GM19328 (cell line): ENCODE results near the gene DICER1.
"Not testable (repeated sequence)": the region's sequence is repeated elsewhere in the genome, so short reads cannot be mapped to it uniquely, and the experiment has no call there.

Experiments
- ATAC-seq: cut with Tn5 transposase; IDR thresholded peaks from one replicate; pipeline ENCODE4 v1.9.1; 2021; ENCODE audit warnings: mild to moderate bottlenecking, moderate library complexity; ENCODE audit not compliant: unreplicated experiment

The DICER1 gene

DNA sequence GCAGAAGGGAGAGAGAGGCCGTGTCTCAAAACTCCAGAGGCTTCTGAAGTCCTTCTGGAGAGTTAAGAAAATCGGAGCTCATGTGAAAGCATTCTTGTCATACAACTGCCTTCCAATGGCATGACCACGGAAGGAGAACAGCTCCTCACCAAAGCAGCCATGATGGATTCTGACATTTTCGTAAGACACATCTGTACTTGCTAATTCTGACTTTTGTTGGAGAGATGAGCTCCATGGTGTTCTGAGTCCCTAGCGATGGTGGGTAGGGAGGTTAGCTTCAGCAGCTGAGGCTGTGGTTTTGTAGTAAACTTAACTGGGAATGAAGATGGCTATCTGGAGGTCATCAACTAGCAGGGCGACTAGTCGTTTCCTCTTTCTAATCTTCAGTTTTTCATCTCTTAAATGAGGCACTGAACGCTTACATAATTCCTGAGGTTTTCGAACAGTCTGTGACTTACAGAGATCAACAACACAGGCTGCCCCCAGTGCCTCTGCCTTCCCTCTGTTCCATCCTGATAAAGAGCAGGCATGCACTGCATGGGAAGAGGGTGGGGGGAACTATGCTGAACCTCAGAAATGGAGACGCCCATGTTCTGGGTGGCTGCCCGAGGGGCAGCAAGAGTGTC is 28.6 kb upstream of the DICER1 start:
- ATAC-seq, result no peak

DNA sequence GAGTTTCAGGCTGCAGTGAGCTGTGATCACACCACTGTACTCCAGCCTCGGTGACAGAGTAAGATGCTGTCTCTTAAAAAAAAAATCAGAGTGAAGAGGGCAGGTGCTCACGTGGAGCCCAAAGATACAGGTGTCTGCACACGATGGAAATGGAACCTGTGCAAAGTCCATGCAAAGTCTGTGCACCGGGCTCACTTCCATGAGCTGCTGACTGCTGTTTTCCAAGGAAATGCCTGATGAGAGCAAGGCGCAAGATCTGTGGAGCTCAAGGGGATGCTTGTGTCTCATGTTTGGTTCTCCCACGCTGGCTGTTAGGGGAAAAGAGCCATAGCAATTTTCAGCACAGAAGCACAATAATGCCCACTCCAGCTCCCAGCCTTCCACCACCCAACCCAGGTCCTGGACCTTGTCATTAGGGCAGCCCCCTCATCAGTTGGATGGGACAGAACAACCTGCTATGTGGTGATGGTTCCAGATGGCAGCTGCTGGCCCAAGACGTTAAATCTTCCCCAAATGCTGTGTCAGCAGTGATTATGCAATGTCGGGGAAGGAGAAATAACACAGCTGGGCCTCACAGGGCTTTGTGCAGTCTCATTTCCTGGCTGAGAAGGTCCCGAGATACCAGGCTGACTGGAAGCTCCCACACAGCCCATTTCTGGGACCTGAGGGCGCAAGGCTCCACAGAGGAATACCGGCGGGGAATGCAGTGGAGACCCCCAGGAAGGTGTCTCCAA is 27.9 kb upstream of the DICER1 start:
- no peak for ATAC-seq

DNA sequence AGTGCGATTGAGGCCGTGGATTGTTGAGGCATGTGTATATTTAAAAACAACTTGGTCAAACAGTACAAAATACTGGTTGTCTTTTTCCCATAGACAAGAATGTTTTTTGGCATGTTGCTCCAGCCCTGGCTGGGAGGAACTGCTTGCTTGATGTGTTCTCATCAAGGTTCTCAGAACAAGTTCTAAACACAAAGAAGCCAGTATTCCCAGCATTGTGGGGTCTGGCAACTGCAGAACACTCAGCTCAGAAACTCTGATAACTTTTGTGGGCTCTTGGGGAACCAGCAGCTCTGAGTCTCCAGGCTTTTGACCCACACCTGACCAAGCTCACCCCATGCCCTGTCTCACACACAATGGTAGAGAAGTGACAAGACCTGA is 27.1 kb upstream of the DICER1 start:
- ATAC-seq, result no peak

DNA sequence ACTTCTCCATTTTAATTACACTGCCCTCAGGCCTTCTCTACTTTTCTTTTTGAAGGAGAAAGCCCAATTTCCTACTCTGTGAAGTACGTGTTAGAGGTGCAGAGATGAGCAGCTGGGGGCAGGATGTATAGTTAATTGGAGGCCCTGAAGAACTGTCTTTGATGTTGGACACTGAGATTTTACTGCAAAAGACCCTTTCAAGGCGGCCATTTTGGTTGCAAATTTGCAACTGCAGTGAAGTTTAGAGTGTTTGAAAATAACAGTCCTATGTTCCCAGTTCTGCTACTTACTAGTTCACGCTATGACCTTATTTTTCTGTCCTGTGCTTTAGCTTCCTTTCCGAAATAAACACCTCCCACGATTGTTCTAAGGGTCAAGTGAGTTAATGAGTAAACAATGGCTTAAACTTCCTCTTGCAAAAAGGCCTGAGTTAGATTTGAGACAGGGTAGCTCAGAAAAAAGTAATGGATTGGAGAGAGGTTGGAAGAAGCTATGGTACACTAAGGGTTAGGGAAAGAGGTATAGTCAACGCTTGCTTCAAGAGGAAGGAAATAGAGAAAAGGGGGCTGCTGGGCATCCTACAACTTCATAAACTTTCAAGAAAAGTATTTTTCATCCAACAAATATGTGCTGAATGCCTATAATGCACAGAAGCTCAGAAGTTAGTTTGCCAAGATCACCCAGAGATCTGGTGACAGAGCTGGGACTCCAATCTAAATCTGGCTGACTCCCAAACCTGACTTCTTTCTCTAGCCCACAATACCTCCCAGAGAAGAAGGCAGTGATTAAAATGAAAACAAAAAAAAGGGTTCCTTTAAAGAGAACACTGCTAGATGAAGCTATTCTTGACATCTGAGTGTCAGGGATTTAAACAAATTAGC is 26.4 kb upstream of the DICER1 start:
- no peak for ATAC-seq

DNA sequence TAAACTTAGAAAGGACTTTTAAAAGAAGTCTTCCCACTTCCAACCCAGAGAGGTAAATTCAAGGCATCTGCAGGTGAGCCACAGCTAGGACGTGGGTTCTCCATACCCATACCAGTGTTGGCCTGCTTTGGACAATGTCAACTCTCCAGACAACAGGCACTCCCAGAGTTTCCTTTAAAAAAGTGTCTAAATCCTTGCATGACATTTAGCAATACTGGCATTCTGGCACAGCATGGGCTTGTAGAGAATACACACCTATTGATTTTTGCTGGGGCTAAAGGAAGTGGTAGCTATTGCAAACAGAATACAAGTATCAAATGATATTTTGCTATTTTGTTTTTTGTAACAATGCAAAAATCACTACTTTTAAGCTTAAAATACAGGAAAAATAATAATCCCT is 25.8 kb upstream of the DICER1 start:
- ATAC-seq, result no peak

DNA sequence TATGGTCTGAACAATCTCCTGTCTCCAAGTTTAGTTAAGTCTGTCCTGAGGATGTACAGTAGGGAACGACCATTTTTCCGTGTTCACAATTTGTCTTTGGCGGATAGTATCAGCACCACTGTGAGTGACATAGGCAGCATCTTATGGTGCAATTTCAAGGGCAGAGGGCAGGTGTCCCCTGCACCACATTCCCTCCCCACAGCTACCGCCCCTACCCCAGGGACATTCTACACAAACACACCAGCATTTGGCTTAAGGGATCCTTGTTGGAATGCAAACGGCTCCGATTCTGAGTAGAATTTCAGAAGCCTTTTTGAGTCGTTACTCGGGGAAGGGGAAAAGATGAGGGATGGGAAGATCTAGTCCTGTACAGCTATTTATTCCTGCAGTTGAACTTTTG is 25.1 kb upstream of the DICER1 start:
- ATAC-seq, result no peak

DNA sequence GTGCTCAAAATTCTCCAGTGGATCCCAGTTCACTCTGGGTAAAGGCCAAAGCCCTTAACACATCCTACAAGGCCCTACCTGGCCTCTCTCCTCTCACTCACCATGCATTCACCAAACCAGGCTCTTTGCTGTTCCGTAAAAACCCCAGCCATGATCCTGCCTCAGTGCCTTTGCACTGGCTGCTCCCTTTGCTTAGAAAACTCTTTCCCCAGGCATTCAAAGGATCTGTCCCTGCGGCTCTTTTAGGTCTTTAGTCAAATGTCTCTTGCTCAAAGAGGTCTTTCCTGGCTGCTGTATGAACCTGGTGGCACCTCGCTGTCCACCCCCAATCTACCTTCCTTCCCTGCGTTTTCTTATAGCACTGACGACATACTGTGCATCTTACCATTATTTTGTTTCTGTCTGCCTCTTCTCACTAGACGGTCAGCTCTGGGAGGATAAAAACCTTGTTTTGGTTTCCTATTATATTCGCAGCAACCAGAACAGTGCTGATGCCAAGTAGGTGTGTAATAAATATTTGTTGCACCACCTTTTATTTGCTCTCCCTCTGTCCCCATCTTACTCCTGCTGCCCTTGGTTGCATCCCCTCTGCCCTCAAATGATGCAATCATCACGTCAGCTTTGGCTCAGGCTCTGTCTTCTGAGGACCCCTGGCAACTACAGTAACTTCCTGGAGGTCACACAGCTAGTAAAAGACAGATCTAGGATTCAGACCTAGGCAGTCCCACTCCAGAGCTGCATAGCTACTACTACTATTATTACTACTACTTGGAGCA is 23.8 kb upstream of the DICER1 start:
- no peak for ATAC-seq

DNA sequence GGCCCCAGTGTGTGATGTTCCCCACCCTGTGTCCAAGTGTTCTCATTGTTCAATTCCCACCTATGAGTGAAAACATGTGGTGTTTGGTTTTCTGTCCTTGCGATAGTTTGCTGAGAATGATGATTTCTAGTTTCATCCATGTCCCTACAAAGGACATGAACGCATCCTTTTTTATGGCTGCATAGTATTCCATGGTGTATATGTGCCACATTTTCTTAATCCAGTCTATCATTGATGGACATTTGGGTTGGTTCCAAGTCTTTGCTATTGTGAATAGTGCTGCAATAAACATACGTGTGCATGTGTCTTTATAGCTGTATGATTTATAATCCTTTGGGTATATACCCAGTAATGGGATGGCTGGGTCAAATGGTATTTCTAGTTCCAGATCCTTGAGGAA is 18.3 kb upstream of the DICER1 start:
- ATAC-seq, result not testable (repeated sequence)

DNA sequence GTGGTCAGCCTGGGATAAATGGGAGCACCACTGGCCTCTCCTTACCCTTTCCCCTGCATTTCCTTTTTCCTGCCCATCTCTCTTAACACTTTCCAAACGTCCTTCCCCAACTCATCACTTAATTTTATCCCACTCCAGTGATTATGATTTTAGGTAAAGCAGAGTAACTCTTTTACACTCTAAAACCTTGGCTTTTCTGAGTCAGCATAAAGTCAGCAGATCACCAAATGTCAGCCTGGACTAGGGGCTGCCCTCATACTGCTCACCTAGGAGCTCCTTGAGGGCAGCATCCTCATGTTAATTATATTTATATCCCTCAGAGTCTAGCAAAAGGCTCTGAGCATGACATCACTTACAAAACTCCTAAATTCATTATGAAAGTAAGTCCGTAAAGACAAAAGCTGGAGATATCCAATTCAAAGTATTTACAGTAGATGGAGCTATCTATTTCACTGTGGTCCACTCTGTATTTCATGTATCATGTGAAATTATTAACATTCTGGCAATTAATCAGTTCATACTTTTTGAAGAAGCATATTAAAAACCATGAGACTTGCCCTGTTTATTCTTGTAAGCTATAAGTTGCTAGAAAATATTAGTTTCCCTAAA is 17.0 kb upstream of the DICER1 start:
- ATAC-seq, result no peak

DNA sequence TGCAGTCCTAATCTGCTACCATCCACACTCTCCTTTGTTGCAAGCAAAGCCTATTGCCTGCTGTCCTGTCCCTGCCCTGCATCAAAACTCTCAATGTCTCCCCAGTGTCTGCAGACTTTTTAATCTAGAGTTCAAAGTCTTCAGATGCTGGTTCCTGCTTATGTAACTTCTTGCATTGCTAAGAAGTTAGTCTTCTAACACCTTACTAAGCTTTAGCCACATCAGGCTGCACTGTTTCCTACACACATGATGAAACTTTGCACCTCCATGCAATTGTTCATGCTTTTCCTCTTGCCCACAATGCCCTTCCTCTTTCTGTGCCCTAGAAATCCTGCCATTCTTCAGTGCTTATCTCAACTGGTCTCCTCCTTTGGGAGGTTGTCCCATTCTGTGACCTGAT is 16.2 kb upstream of the DICER1 start:
- no peak for ATAC-seq

DNA sequence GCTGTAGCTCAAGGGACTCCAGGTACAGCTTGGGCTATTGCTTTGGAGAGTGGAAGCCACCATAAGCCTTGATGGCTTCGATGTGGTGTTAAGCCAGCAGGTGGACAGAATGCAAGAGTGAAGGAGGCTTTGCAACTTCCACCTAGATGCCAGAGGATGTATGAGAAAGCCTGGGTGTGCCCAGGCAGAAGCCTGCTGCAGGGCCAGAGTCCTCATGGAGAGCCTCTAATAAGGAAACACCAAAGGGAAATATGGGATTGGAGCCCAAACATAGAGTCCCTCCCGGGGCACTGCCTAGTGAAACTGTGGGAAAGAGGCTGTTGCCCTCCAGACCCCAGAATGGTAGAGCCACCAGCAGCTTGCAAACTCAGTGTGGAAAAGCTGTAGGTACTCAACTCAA is 9.8 kb upstream of the DICER1 start:
- no peak for ATAC-seq

DNA sequence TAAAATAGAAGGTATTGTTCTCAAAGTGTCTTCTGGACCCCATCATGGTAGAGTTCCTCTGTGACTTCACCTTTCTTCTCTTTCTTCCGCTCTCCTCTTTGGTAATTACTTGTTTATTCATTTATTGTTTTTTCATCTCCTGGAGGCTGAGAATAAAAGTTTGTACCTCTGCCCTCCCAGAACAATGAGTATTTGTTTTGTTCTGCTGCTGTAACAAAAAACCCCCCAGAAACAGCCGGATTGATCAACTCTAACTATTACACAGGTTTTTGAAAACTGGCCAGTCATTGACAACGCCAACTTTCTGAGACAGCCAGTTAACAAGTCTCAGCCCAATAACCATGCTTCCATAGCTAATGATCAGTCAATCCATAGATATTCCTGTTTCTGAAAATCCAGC is 8.2 kb upstream of the DICER1 start:
- no peak for ATAC-seq

DNA sequence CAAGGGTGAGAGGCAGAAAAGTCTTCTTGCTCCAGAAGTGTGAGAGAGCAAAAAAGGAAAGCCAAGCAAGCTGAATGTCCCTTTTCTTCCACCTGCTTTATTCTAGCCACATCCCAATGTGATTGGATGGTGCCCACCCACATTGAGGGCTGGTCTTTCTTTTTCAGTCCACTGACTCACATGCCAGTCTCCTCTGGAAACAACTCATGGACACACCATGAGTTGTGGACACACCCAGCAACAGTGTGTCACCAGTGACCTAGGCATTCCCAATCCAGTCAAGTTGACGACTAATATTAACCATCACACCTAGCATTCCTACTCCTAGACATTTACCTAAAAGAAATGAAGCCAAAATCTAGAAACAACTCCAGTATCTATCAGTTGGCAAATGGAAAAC is 7.2 kb upstream of the DICER1 start:
- ATAC-seq, result no peak

DNA sequence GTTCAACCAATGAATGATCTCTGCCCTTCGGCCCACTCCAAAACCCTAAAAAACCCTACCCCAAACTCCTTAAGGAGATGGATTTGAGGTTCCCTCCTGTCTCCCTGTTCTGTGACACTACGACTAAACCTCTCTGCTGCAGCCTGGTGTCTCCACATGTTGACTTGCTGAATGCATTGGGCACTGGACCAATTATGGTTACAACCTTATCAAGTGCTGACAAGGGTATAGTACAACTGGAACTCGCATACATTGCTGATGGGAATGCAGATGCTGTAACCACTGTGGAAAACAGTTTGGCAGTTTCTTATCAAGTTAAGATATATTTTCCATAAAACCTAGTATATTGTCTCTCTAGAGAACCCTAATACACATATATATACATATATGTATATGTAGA is 6.3 kb upstream of the DICER1 start:
- no peak for ATAC-seq

DNA sequence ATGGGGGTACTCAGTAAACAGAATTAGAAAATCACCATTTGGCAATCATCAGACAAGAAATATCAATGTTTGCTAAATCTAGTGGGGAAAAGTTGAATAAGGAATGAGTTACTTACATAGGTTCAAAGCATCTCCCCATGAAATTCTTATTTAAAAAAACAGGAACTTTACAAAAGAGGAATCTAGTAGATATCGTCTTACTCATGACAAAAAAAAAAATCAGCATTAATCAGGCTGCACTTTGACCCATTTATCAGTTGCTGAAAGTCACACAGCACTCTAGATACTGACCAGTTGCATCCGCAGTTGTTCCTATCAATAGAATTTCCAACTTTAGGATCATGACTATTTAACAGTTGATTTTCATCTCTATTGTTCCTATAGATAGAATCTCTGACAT is 5.8 kb upstream of the DICER1 start:
- ATAC-seq, result no peak

DNA sequence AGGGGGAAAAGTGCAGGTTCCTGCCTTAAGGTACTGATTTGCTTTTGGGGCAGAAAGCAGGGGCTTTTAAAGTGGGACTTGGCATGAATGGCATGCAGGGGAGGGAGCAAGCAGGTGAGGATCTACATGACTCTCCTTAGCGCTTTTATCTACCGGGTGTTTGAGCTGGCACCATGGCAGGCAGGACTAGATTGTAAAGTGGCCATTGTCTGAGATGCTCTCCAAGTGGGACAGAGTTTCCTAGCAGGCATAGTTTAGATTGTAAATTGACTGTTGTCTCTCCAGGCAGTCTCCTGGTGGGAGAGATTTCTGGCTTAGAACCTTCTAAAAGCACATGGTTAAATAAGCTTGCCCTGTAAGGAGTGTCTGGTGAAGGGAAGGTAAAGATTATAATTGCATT is 5.3 kb upstream of the DICER1 start:
- ATAC-seq, result no peak

DNA sequence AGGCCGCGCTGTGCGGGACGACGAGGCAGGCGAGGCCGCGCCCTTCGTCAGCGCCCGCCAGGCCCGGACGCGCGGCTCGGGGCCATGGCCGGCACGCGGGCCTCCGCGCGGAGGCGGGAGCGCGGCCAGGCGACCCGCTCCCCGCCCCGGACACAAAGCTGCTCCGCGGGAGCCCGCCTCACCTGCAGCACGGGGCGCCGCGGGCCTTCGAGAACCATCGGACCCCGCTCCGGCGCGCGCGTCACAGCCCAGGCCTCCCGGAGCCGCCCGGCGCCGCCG is 342 bp downstream of the DICER1 start:
- peak; percentile 25 for ATAC-seq

DNA sequence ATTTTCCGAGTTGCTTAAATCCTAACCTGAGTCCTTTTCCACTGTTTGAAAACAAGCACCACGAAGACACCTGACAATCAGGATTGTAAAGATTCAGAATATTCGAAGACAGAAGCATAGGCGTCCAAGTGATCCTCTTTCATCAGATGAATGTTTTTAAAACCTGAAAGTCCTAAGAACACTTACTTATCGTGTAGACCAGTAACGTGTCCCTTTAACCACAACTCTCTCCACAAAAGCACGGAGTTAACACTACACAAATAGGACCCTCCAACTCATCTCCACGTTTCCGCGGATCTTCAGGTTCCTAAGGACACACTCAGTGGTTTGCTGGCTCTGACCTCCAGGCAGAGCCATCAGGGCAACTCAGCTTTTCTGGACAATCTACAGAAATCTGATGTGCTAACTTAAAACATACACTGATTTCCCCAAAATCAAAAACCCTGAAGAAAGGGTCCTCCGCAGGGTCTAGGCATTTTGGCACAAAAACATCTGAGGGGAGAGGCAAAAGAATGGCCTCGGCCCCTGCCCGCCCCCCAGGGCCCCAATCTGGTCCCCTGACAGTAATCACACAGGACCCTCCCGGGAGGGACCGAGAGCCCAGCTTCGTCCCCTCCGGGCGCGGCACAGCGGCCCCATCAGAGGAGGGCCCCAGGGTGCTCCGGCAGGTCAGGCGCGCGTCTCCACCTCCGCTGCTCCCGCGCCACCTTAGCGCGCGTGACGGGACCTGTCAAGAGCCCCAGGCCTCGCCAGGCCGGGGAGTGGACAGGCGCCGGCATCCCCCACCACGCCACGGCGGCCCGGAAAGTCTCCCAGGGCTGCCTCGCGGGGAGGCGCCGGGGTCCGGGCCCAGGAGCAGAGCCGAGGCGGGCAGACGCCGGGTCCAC is 925 bp downstream of the DICER1 start:
- peak; percentile 16 for ATAC-seq

DNA sequence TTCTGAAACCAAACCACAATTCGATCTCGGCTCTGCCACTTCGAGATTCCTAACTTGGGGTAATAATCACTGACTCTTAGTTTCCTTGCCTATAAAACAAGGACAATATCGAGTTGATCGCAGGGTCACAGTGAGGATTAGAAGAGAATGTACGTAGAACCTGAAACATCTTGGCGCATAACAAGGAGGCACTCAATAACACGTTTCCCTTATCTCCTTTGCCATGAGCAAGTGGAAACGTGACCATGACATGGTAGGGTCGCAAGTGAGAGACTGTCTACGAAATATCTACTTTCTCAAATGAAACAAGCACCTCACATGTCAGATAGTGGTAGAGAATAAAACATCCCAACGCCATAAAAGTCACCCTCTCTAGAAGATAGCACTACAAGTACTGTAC is 2.3 kb downstream of the DICER1 start:
- ATAC-seq, result no peak

DNA sequence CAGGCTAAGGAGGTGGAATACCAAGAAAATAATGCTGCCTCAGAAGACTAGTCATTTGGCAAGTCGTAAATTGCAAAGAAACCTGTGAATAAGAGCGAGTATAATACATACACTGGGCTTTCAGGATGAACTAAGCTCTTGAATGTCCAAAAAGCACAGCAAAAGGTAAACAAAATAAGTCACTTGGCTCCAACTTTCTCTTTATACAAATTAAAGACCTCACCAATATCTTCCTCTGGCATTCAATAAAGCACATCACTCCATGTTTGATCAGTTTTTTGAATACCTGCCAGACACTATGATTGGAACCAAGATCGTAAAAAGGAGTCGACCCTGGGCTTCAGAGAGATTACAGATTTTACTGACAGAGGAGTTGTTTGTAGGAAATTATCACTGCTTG is 3.5 kb downstream of the DICER1 start:
- ATAC-seq, result no peak
